CD4-positive, CD25-positive, alpha-beta regulatory T cell (primary cell): ENCODE data around the gene ZNF672. TPM values are rescaled to one million over a fixed set of nuclear protein-coding genes. Genes with fewer than 3 reads are reported as not detected.

Source experiments
- ATAC-seq, 2 donors: fragments of 150-1000 bp; cut with Tn5 transposase; one replicate each; pipeline ENCODE4 v1.10.0; 2021; ENCODE audit warnings: low read depth in 2 of 2, moderate number of reproducible peaks in 2 of 2, moderate library complexity in 1 of 2
- DNase-seq, 3 donors: peaks; one replicate each; pipeline versions ENCODE4 v3.0.0 to v3.0.0-alpha.2; 2012 to 2022; ENCODE audit warnings: mixed read lengths in 1 of 3
- H3K27ac ChIP-seq: one replicate; pipeline ENCODE4 v1.7.0; 2013; ENCODE audit warnings: mild to moderate bottlenecking, low read length; ENCODE audit not compliant: insufficient read depth, poor library complexity, severe bottlenecking
- H3K27me3 ChIP-seq: one replicate; pipeline ENCODE4 v1.7.0; 2013; ENCODE audit warnings: low read length; ENCODE audit not compliant: control insufficient read depth, insufficient read depth
- H3K36me3 ChIP-seq: one replicate; pipeline ENCODE4 v1.7.0; 2013; ENCODE audit warnings: mild to moderate bottlenecking, low read length, moderate library complexity; ENCODE audit not compliant: control insufficient read depth, insufficient read depth
- H3K4me1 ChIP-seq: 2 replicates; pipeline ENCODE4 v1.7.0; 2013; ENCODE audit warnings: mild to moderate bottlenecking, low read length; ENCODE audit not compliant: insufficient read depth, control insufficient read depth, poor library complexity, severe bottlenecking
- H3K4me3 ChIP-seq: one replicate; pipeline ENCODE4 v1.7.0; 2013; ENCODE audit warnings: low read depth, mild to moderate bottlenecking, low read length, moderate library complexity
- H3K9me3 ChIP-seq, 2 experiments: 1 replicate in 1 of 2; 2 replicates in 1 of 2; pipeline ENCODE4 v1.7.0; 2013; ENCODE audit warnings: low read length in 2 of 2, mild to moderate bottlenecking in 1 of 2, moderate library complexity in 1 of 2; ENCODE audit not compliant: control insufficient read depth in 2 of 2
- H3K27ac Mint-ChIP-seq, 3 donors: one replicate each; pipeline ENCODE4 v1.8.0; 2020 to 2022; ENCODE audit warnings: mild to moderate bottlenecking in 3 of 3, mixed read lengths in 3 of 3, moderate library complexity in 2 of 3
- H3K27me3 Mint-ChIP-seq: one replicate; pipeline ENCODE4 v1.8.0; 2022; ENCODE audit warnings: mild to moderate bottlenecking, mixed read lengths
- H3K36me3 Mint-ChIP-seq: one replicate; pipeline ENCODE4 v1.8.0; 2020; ENCODE audit warnings: mixed read lengths
- H3K4me1 Mint-ChIP-seq, 4 donors: one replicate each; pipeline ENCODE4 v1.8.0; 2020 to 2022; ENCODE audit warnings: mixed read lengths in 4 of 4, mild to moderate bottlenecking in 1 of 4
- H3K4me3 Mint-ChIP-seq, 4 donors: one replicate each; pipeline ENCODE4 v1.8.0; 2020 to 2022; ENCODE audit warnings: mild to moderate bottlenecking in 4 of 4, mixed read lengths in 4 of 4, moderate library complexity in 3 of 4
- H3K9me3 Mint-ChIP-seq, 7 donors: one replicate each; pipeline ENCODE4 v1.8.0; 2020 to 2022; ENCODE audit warnings: mixed read lengths in 7 of 7, mild to moderate bottlenecking in 3 of 7, moderate library complexity in 2 of 7
- polyA plus RNA-seq, 4 donors: library from polyadenylated mRNA; unstranded; fragments of 300-500 nt; fragmentation: Illumina TruSeq; gene quantifications; one replicate each; pipeline ENCODE4 v1.2.3, GENCODE V29; 2021
- total RNA-seq: library from RNA; stranded (reverse); gene quantifications from one replicate; pipeline ENCODE4 v1.2.3, GENCODE V29; 2022

Gene ZNF672
- total and polyA plus RNA-seq, 5 donors from 2014 or later, result 24.8 to 39.1 (median 29.9) TPM

GRCh38 chr1:248840946-248841345 is 2.9 kb downstream of the ZNF672 start:
- no peak for DNase-seq
- Mint-ChIP-seq H3K27ac (peak overlapping the region in 2 of 3 donors; percentile 46 to 71), H3K4me1 (peaks cover 7 to 34% (median 20%) of the 10 kb centered on the region in 4 donors), H3K4me3 (peak overlapping the region in 1 of 4 donors; percentile 62), H3K27me3 (no peaks in the 10 kb centered on the region), H3K36me3 (peaks cover 7% of the 10 kb centered on the region), H3K9me3 (no peaks in the 10 kb centered on the region)
- Histone ChIP-seq H3K27ac (no peak overlapping the region), H3K36me3 (peaks cover 16% of the 10 kb centered on the region), H3K9me3 (no peaks in the 10 kb centered on the region), H3K27me3 (no peaks in the 10 kb centered on the region), H3K4me1 (peaks cover 16% of the 10 kb centered on the region), H3K4me3 (no peak overlapping the region)
- no peak for ATAC-seq

GRCh38 chr1:248841702-248842395 is 3.8 kb downstream of the ZNF672 start:
- no peaks in the 10 kb centered on the region for H3K27me3 ChIP-seq
- no peaks in the 10 kb centered on the region for H3K9me3 Mint-ChIP-seq
- peak overlapping the region in 2 of 3 donors; percentile 11 to 71 for H3K27ac Mint-ChIP-seq
- H3K36me3 ChIP-seq, result peaks cover 25% of the 10 kb centered on the region
- no peaks in the 10 kb centered on the region for H3K9me3 ChIP-seq
- DNase-seq (peak in 2 of 3 donors; percentile 29 to 52), ATAC-seq (no peak)
- H3K27ac ChIP-seq, result no peak overlapping the region
- no peak overlapping the region for H3K4me3 ChIP-seq
- H3K4me1 ChIP-seq, result peaks cover 16% of the 10 kb centered on the region
- no peaks in the 10 kb centered on the region for H3K27me3 Mint-ChIP-seq
- H3K36me3 Mint-ChIP-seq, result peaks cover 12% of the 10 kb centered on the region
- peaks cover 7 to 34% (median 20%) of the 10 kb centered on the region in 4 donors for H3K4me1 Mint-ChIP-seq
- peak overlapping the region in 2 of 4 donors; percentile 35 to 78 for H3K4me3 Mint-ChIP-seq

GRCh38 chr1:248842781-248843331 is 4.8 kb downstream of the ZNF672 start:
- DNase-seq (no peak), ATAC-seq (no peak)
- Histone ChIP-seq H3K9me3 (no peaks in the 10 kb centered on the region), H3K27ac (no peak overlapping the region), H3K27me3 (no peaks in the 10 kb centered on the region), H3K36me3 (peaks cover 32% of the 10 kb centered on the region), H3K4me1 (peaks cover 10% of the 10 kb centered on the region), H3K4me3 (no peak overlapping the region)
- Mint-ChIP-seq H3K4me1 (peaks cover 7 to 31% (median 20%) of the 10 kb centered on the region in 4 donors), H3K36me3 (peaks cover 14% of the 10 kb centered on the region), H3K27ac (peak overlapping the region in 1 of 3 donors; percentile 78), H3K4me3 (peak overlapping the region in 1 of 4 donors; percentile 35), H3K27me3 (no peaks in the 10 kb centered on the region), H3K9me3 (no peaks in the 10 kb centered on the region)

- Mint-ChIP-seq H3K36me3 (peaks cover 15% of the 10 kb centered on the region), H3K27ac (peak overlapping the region in 1 of 3 donors; percentile 48), H3K27me3 (no peaks in the 10 kb centered on the region), H3K4me1 (peaks cover 7 to 31% (median 20%) of the 10 kb centered on the region in 4 donors), H3K4me3 (no peak overlapping the region), H3K9me3 (no peaks in the 10 kb centered on the region)
- Histone ChIP-seq H3K27ac (no peak overlapping the region), H3K36me3 (peaks cover 39% of the 10 kb centered on the region), H3K9me3 (no peaks in the 10 kb centered on the region), H3K4me3 (no peak overlapping the region), H3K27me3 (no peaks in the 10 kb centered on the region), H3K4me1 (peaks cover 10% of the 10 kb centered on the region)
- ATAC-seq (no peak), DNase-seq (no peak)
Observed at GRCh38 chr1:248843687-248844086, 5.7 kb downstream of the ZNF672 start.

GRCh38 chr1:248844526-248844925 is 6.5 kb downstream of the ZNF672 start:
- H3K27ac Mint-ChIP-seq, result peak overlapping the region in 1 of 3 donors; percentile 12
- H3K36me3 ChIP-seq, result peaks cover 48% of the 10 kb centered on the region

GRCh38 chr1:248847181-248847955 is 9.3 kb downstream of the ZNF672 start:
- Mint-ChIP-seq H3K27ac (no peak overlapping the region), H3K4me1 (peaks cover 0 to 2% (median 1%) of the 10 kb centered on the region in 4 donors), H3K4me3 (peak overlapping the region in 1 of 4 donors; percentile 7), H3K9me3 (no peaks in the 10 kb centered on the region), H3K27me3 (no peaks in the 10 kb centered on the region), H3K36me3 (peaks cover 20% of the 10 kb centered on the region)
- no peaks in the 10 kb centered on the region for H3K9me3 ChIP-seq
- H3K27me3 ChIP-seq, result no peaks in the 10 kb centered on the region
- no peak overlapping the region for H3K27ac ChIP-seq
- no peaks in the 10 kb centered on the region for H3K4me1 ChIP-seq
- peaks cover 59% of the 10 kb centered on the region for H3K36me3 ChIP-seq
- DNase-seq, result no peak
- no peak overlapping the region for H3K4me3 ChIP-seq
- no peak for ATAC-seq

More at GRCh38 chr1:248844526-248844925, 6.5 kb downstream of the ZNF672 start:
- Mint-ChIP-seq H3K36me3 (peaks cover 20% of the 10 kb centered on the region), H3K4me1 (peaks cover 7 to 23% (median 14%) of the 10 kb centered on the region in 4 donors), H3K9me3 (no peaks in the 10 kb centered on the region), H3K4me3 (no peak overlapping the region), H3K27me3 (no peaks in the 10 kb centered on the region)
- no peak overlapping the region for H3K4me3 ChIP-seq
- no peaks in the 10 kb centered on the region for H3K9me3 ChIP-seq
- DNase-seq, result no peak
- H3K4me1 ChIP-seq, result peaks cover 2% of the 10 kb centered on the region
- ATAC-seq, result no peak
- no peaks in the 10 kb centered on the region for H3K27me3 ChIP-seq
- H3K27ac ChIP-seq, result no peak overlapping the region

GRCh38 chr1:248847956-248848561 is 10.0 kb downstream of the ZNF672 start:
- no peak overlapping the region for H3K27ac ChIP-seq
- H3K27me3 Mint-ChIP-seq, result no peaks in the 10 kb centered on the region
- H3K36me3 Mint-ChIP-seq, result peaks cover 20% of the 10 kb centered on the region
- no peak for DNase-seq
- no peaks in the 10 kb centered on the region for H3K27me3 ChIP-seq
- H3K9me3 ChIP-seq, result no peaks in the 10 kb centered on the region
- no peak overlapping the region for H3K4me3 ChIP-seq
- no peaks in the 10 kb centered on the region for H3K4me1 ChIP-seq
- no peak overlapping the region for H3K27ac Mint-ChIP-seq
- no peak for ATAC-seq
- no peaks in the 10 kb centered on the region for H3K9me3 Mint-ChIP-seq
- no peak overlapping the region for H3K4me3 Mint-ChIP-seq
- peaks cover 0 to 2% (median 0%) of the 10 kb centered on the region in 4 donors for H3K4me1 Mint-ChIP-seq
- peaks cover 59% of the 10 kb centered on the region for H3K36me3 ChIP-seq
